MM.1S (cell line): ENCODE results near the gene GLE1.

Source experiments
- EZH2 ChIP-seq: fragments of 300-600 bp; sonication (generic); optimal IDR thresholded peaks from 2 replicates; pipeline ENCODE3; 2017; ENCODE audit warnings: low read depth, mild to moderate bottlenecking, antibody characterized with exemption, low read length, mixed read lengths
- TF ChIP-seq, protein P1 (sequence below): fragments of 300-600 bp; sonication (generic); IDR thresholded peaks from 2 replicates; pipeline ENCODE4 v1.5.1; 2016; ENCODE audit warnings: antibody characterized with exemption, low read length, mixed read lengths

DNA sequence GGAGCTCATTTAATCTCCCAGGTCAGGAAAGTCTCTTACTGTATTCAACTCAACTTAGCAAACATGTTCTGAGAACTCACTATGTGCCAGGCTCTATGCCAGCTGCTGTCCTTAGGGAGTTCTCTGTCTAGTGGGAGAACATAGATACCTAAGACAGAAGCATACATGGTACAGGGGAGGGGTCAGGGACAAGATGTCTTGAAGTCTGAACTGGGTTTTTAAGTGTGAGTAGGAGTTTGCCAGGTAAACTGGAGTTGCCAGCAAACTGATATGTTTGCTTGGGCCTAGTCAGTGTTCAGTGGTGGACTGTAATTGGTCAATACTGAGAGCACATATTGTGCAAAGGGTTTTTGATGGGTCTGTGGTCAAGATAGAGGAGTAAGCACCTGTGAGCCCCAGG, 18.3 kb upstream of the GLE1 start:
- TF ChIP-seq EZH2: no peak
- TF ChIP-seq, protein P1, sequence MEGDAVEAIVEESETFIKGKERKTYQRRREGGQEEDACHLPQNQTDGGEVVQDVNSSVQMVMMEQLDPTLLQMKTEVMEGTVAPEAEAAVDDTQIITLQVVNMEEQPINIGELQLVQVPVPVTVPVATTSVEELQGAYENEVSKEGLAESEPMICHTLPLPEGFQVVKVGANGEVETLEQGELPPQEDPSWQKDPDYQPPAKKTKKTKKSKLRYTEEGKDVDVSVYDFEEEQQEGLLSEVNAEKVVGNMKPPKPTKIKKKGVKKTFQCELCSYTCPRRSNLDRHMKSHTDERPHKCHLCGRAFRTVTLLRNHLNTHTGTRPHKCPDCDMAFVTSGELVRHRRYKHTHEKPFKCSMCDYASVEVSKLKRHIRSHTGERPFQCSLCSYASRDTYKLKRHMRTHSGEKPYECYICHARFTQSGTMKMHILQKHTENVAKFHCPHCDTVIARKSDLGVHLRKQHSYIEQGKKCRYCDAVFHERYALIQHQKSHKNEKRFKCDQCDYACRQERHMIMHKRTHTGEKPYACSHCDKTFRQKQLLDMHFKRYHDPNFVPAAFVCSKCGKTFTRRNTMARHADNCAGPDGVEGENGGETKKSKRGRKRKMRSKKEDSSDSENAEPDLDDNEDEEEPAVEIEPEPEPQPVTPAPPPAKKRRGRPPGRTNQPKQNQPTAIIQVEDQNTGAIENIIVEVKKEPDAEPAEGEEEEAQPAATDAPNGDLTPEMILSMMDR: no peak
